Activated B cell treated with CpG ODN at 0.5 μM for 24 hours (primary cell): ENCODE measurements around the gene STRBP. TPM values are rescaled to one million over a fixed set of nuclear protein-coding genes. Genes with fewer than 3 reads are reported as not detected.
"Not testable (repeated sequence)": the region's sequence is repeated elsewhere in the genome, so short reads cannot be mapped to it uniquely, and the experiment has no call there.

Source experiments
- ATAC-seq: fragments of 200-7000 bp; cut with Tn5 transposase; one replicate; pipeline ENCODE4 v1.10.0; 2021; ENCODE audit warnings: low read depth, mild to moderate bottlenecking, moderate library complexity
- CTCF ChIA-PET: fragments of 350-600 bp; sonication (Branson Sonifier 250); formaldehyde crosslinking; loops from one replicate; lab custom pipeline; 2021; ENCODE audit warnings: antibody characterized with exemption; lab: Charles Lee
- POLR2A ChIA-PET: fragments of 350-600 bp; sonication (Branson Sonifier 250); formaldehyde crosslinking; loops from one replicate; lab custom pipeline; 2021; ENCODE audit warnings: antibody characterized with exemption; lab: Charles Lee
- DNase-seq: peaks from one replicate; pipeline ENCODE4 v3.0.0; 2022
- H3K27ac Mint-ChIP-seq: one replicate; pipeline ENCODE4 v1.8.0; 2020; ENCODE audit warnings: mixed read lengths
- H3K27me3 Mint-ChIP-seq: one replicate; pipeline ENCODE4 v1.8.0; 2021; ENCODE audit warnings: mixed read lengths
- H3K36me3 Mint-ChIP-seq: one replicate; pipeline ENCODE4 v1.8.0; 2021; ENCODE audit warnings: low read depth, mixed read lengths
- H3K4me1 Mint-ChIP-seq: one replicate; pipeline ENCODE4 v1.8.0; 2021; ENCODE audit warnings: mixed read lengths
- H3K4me3 Mint-ChIP-seq: one replicate; pipeline ENCODE4 v1.8.0; 2020; ENCODE audit warnings: mild to moderate bottlenecking, mixed read lengths
- H3K9me3 Mint-ChIP-seq: one replicate; pipeline ENCODE4 v1.8.0; 2020; ENCODE audit warnings: mixed read lengths
- intact Hi-C: fragments of 100-400 bp; cut with micrococcal nuclease; formaldehyde crosslinking; loops from one replicate; pipeline ENCODE4 v1.15.1; 2024
- total RNA-seq: library from RNA; stranded (reverse); gene quantifications from 2 replicates; pipeline ENCODE4 v1.2.3, GENCODE V29; 2022
- TF ChIP-seq, protein P1 (sequence below): fragments of 200-600 bp; IDR thresholded peaks from one replicate; pipeline ENCODE4 v1.8.0; 2022; ENCODE audit warnings: antibody characterized with exemption, mild to moderate bottlenecking

STRBP gene
- total RNA-seq, 1 donor from 2014 or later: 127 TPM

DNA sequence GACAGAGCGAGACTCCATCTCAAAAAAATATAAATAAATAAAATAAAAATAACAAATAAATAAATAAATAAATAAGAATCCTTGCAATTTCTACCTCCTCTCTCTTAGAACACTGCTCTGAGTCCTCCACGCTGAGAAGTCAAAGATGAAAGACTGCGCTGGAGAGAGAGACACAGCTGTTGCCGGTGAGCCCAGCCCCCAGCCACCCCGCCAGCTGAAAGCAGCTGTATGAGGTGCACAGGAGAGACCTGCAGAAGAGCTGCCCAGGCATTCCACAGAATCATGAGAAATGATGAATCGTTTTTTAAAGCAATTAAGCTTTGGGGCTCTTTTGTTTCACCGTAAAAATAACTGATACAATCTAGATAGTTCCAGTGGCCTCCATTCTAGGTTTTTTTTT, 16.3 kb upstream of the STRBP start:
- Mint-ChIP-seq H3K4me1 (peaks cover 3% of the 10 kb centered on the region), H3K27ac (no peak overlapping the region), H3K4me3 (no peak overlapping the region), H3K9me3 (no peaks in the 10 kb centered on the region), H3K27me3 (no peaks in the 10 kb centered on the region), H3K36me3 (no peaks in the 10 kb centered on the region)
- ATAC-seq (no peak), DNase-seq (no peak)
- CTCF ChIA-PET: no interaction called here
- TF ChIP-seq, protein P1, sequence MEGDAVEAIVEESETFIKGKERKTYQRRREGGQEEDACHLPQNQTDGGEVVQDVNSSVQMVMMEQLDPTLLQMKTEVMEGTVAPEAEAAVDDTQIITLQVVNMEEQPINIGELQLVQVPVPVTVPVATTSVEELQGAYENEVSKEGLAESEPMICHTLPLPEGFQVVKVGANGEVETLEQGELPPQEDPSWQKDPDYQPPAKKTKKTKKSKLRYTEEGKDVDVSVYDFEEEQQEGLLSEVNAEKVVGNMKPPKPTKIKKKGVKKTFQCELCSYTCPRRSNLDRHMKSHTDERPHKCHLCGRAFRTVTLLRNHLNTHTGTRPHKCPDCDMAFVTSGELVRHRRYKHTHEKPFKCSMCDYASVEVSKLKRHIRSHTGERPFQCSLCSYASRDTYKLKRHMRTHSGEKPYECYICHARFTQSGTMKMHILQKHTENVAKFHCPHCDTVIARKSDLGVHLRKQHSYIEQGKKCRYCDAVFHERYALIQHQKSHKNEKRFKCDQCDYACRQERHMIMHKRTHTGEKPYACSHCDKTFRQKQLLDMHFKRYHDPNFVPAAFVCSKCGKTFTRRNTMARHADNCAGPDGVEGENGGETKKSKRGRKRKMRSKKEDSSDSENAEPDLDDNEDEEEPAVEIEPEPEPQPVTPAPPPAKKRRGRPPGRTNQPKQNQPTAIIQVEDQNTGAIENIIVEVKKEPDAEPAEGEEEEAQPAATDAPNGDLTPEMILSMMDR: no peak
- POLR2A ChIA-PET: interaction anchor here (0.7 kb wide), 1 partner anchor 255 kb away, joined by 3 read pairs; no protein-coding TSS in a partner anchor
- intact Hi-C loops: no loop called here

DNA sequence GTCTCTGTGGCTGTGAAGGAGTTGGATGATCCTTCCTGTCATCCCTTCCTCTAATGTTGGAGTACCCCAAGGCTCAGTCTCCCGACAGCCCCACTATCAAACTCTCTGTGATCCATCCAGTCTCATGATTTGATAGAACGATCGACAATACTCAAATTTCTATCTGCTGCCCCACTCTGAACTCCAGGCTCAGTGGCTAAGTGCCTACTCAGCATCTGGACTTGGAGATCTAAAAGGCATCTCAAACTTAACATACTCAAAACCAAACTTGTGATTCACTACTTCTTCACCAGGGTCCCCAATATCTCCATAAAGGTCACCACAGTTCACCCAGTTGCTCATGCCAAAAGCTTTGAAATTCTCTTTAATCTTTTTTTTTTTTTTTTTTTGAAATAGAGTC, 15.1 kb upstream of the STRBP start:
- TF ChIP-seq, protein P1: no peak
- DNase-seq (no peak), ATAC-seq (no peak)
- CTCF ChIA-PET: no interaction called here
- H3K4me3 Mint-ChIP-seq: no peak overlapping the region
- H3K36me3 Mint-ChIP-seq: no peaks in the 10 kb centered on the region
- peaks cover 3% of the 10 kb centered on the region for H3K4me1 Mint-ChIP-seq
- no peak overlapping the region for H3K27ac Mint-ChIP-seq
- intact Hi-C loops: no loop called here
- H3K27me3 Mint-ChIP-seq: no peaks in the 10 kb centered on the region
- POLR2A ChIA-PET: no interaction called here
- H3K9me3 Mint-ChIP-seq: peaks cover 8% of the 10 kb centered on the region

DNA sequence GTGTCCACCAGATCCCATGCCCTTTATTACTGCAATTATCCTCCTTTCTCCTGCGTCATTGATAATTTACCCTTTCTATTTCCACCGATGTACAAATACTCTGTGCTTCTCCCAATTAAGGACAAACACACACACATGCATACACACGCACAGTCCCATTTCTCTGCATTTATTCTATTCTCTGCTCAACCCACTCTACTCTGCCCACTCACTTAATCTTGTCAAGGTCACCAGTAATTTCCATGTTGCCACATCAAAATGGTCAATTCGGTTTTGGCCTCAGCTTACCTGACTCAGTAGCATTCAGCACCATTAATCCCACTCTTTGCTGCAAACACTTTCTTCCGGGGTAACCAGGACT, 14.6 kb upstream of the STRBP start:
- Mint-ChIP-seq H3K36me3 (no peaks in the 10 kb centered on the region), H3K4me3 (no peak overlapping the region), H3K27me3 (no peaks in the 10 kb centered on the region), H3K4me1 (peaks cover 3% of the 10 kb centered on the region), H3K27ac (no peak overlapping the region), H3K9me3 (peaks cover 8% of the 10 kb centered on the region)
- intact Hi-C loops: no loop called here
- no peak for ATAC-seq
- TF ChIP-seq, protein P1: no peak
- CTCF ChIA-PET: no interaction called here
- POLR2A ChIA-PET: no interaction called here
- no peak for DNase-seq

- ChIA-PET POLR2A (no interaction called here), CTCF (no interaction called here)
- peaks cover 3% of the 10 kb centered on the region for H3K4me1 Mint-ChIP-seq
Measured at GRCh38 chr9:123282362-123283047, 14.1 kb upstream of the STRBP start.

DNA sequence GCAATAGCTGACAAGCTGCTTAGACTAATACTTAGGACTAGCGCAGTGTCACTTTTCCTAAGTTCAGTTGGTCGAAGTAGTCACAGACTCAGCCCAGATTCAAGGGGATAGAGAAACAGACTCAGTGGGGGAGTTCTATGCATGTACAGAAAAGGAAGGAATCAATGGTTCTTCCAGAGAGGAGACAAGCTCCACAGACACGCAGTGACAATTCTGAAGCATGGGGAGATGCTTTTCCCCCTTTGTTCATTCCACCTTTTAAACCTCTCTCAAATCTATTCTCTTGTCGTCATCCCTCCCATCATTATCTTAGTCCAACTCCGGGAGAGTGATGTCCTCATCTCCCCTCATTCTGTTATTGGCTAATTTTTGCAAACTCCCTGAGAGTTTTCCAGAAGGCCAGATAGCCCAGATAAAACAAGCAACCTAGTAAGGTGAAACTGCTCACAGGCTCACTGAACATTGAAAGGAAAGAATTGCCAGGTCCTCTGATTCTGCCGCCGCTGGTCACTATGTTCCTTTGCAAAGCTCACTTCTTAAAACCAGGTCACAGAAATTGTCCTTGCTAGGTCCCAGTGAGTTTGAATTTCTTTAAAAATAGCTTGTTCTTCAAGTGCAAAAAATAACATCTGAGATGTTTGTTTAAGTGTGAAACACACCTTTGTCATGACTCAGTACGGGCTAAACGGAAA, 13.4 kb upstream of the STRBP start:
- intact Hi-C loops: no loop called here
- DNase-seq: no peak
- Mint-ChIP-seq H3K27ac (no peak overlapping the region), H3K4me3 (no peak overlapping the region), H3K4me1 (peaks cover 3% of the 10 kb centered on the region), H3K9me3 (peaks cover 8% of the 10 kb centered on the region), H3K27me3 (no peaks in the 10 kb centered on the region), H3K36me3 (no peaks in the 10 kb centered on the region)
- TF ChIP-seq, protein P1: no peak
- CTCF ChIA-PET: no interaction called here
- POLR2A ChIA-PET: interaction anchor here (0.5 to 1.3 kb wide), 4 partner anchors 11 to 58 kb away, joined by 3 to 5 read pairs (median 3); no protein-coding TSS in a partner anchor
- ATAC-seq: no peak

More at GRCh38 chr9:123282362-123283047, 14.1 kb upstream of the STRBP start:
- peaks cover 8% of the 10 kb centered on the region for H3K9me3 Mint-ChIP-seq
- DNase-seq (no peak), ATAC-seq (no peak)
- H3K4me3 Mint-ChIP-seq: no peak overlapping the region
- TF ChIP-seq, protein P1: no peak
- no peak overlapping the region for H3K27ac Mint-ChIP-seq
- no peaks in the 10 kb centered on the region for H3K36me3 Mint-ChIP-seq
- intact Hi-C loops: no loop called here
- H3K27me3 Mint-ChIP-seq: no peaks in the 10 kb centered on the region

DNA sequence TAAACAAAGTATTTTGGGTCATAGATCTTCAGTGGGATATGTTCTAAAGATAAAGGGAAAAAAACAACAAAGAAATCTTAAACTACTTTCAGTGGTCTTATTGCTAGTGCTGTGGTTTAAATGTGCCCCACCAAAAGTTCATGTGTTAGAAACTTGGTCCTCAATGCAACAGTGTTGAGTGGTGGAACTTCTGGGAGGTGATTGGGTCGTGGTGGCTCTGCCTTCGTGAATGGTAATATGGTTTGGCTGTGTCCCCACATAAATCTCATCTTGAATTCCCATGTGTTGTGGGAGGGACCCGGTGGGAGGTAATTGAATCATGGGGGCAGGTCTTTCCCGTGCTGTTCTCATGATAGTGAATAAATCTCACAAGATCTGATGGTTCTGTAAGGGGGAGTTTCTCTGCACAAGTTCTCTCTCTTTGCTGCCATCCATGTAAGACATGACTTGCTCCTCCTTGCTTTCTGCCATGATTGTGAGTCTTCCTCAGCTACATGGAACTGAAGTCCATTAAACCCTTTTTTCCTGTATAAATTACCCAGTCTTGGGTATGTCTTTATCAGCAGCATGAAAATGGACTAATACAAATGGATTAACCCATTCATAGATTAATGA, 10.6 kb upstream of the STRBP start:
- H3K27me3 Mint-ChIP-seq, H3K36me3 Mint-ChIP-seq, H3K9me3 Mint-ChIP-seq, H3K4me3 Mint-ChIP-seq, CTCF ChIA-PET, intact Hi-C loops, DNase-seq, H3K27ac Mint-ChIP-seq, POLR2A ChIA-PET, ATAC-seq: not testable (repeated sequence)
- H3K4me1 Mint-ChIP-seq: peaks cover 13% of the 10 kb centered on the region
